D721Med (cell line): ENCODE results near the gene VSTM2L.

ENCODE experiments used
- DNase-seq: peaks from one replicate; pipeline ENCODE4 v3.0.0; 2011; ENCODE audit warnings: low spot score; ENCODE audit not compliant: insufficient read length
- FAIRE-seq: peaks from 2 replicates; lab custom pipeline; 2011; peaks lifted over from hg19 to GRCh38; lab: Jason Lieb, UNC
- TF ChIP-seq, protein P1 (sequence below): IDR thresholded peaks from 2 replicates; pipeline ENCODE4 v1.5.1; 2012; ENCODE audit warnings: mild to moderate bottlenecking, control low read depth; ENCODE audit not compliant: insufficient read depth; ENCODE audit errors: missing control alignments

The VSTM2L gene

DNA sequence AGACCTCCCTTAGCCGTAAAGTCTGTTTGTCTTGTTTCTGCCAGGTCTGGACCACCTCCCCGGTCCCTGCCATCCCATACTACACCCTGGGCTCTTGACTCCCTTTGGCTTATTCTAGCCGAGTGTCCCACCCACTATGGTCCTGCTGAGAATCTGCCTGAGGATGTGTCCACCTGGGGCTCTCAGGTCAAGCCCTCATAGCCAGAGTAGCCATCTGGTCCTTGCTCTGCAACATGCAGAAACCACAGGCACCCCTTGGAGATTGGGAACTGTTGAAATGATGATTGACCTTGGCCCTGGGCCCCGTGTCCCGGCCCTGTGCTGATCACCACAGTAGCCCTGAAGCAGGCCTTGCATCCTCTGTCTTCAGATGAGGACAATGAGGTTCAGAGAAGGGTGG is 44.0 kb downstream of the VSTM2L start:
- no peak for FAIRE-seq
- TF ChIP-seq, protein P1, sequence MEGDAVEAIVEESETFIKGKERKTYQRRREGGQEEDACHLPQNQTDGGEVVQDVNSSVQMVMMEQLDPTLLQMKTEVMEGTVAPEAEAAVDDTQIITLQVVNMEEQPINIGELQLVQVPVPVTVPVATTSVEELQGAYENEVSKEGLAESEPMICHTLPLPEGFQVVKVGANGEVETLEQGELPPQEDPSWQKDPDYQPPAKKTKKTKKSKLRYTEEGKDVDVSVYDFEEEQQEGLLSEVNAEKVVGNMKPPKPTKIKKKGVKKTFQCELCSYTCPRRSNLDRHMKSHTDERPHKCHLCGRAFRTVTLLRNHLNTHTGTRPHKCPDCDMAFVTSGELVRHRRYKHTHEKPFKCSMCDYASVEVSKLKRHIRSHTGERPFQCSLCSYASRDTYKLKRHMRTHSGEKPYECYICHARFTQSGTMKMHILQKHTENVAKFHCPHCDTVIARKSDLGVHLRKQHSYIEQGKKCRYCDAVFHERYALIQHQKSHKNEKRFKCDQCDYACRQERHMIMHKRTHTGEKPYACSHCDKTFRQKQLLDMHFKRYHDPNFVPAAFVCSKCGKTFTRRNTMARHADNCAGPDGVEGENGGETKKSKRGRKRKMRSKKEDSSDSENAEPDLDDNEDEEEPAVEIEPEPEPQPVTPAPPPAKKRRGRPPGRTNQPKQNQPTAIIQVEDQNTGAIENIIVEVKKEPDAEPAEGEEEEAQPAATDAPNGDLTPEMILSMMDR: no peak
- no peak for DNase-seq

DNA sequence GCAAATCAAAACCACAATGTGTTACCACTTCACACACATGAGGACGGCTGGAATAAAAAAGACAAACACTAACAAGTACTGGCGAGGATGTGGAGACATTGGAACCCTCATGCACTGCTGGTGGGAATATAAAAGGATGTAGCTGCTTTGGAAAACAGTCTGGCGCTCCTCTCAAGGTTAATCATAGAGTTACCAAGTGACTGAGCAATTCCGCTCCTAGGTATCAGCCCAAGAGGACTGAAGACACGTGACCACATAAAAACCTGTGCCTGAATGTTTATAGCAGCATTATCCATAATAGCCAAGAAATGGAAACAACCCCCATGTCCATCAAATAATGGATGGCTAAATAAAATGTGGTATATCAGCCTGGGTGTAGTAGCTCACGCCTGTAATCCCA is 45.0 kb downstream of the VSTM2L start:
- TF ChIP-seq, protein P1: no peak
- no peak for FAIRE-seq
- no peak for DNase-seq

DNA sequence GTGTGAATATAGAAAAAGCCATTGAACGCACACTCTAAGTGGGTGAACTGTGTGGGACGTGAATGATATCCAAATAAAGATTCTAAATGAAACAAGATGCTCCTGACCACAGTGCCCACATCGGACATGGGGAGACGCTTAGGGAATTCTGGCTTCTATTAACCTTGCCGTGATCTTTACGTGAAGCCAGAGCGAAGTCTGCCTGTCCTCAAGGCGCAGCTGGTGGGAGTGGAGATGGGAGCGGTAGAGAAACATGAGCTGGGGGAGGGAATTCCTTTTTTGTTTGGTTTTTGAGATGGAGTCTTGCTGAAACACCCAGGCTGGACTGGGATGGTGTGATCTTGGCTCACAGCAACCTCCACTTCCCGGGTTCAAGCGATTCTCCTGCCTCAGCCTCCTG is 46.0 kb downstream of the VSTM2L start:
- DNase-seq (no peak), FAIRE-seq (no peak)
- TF ChIP-seq, protein P1: no peak

DNA sequence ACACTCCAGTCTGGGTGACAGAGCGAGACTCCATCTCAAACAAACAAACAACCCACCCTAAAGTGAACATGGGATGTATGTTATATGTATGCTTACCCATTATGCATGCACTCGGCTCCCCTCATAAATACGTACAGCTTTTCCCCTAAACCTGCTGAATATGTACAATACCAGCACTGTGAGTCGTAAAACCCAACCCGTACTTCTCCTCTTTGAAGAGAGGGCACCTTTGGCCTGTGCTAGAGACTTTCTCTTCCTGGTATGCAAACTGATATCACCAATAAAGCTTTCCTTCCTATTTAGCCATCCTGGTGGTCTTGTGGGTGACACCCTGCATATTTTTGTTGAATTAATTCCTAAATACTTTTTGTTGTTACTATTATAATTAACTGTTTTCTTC is 51.3 kb downstream of the VSTM2L start:
- DNase-seq: no peak
- TF ChIP-seq, protein P1: no peak
- no peak for FAIRE-seq

DNA sequence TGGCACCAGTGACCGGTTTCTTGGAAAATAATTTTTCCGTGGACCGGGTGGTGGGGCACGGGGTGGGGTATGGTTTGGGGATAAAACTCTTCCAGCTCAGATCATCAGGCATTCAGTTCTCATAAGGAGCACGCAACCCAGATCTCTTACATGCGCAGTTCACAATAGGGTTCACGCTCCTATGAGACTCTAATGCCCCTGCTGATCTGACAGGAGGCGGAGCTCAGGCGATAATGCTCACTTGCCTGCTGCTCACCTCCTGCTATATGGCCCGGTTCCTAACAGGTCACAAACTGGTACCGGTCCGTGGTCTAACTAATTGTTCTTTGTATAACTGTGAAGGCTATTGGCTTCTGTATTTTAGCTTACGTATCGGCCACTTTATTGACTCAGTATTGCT is 51.7 kb downstream of the VSTM2L start:
- no peak for DNase-seq
- FAIRE-seq: no peak
- TF ChIP-seq, protein P1: no peak

DNA sequence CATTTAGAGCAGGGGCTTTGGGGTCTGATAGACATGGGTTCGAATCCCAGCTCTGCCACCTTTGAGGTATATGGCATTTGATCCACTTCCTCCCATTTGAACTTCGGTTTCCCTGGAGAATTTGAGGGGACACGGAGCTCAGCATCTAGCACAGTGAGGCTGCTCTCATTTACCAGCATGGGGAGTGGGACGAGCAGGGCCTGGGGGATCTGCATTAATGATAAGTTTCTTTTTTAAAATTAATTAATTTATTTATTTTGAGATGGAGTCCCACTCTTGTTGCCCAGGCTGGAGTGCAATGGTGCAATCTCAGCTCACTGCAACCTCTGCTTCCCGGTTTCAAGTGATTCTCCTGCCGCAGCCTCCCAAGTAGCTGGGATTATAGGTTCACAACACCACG is 52.6 kb downstream of the VSTM2L start:
- DNase-seq (no peak), FAIRE-seq (no peak)
- TF ChIP-seq, protein P1: no peak

DNA sequence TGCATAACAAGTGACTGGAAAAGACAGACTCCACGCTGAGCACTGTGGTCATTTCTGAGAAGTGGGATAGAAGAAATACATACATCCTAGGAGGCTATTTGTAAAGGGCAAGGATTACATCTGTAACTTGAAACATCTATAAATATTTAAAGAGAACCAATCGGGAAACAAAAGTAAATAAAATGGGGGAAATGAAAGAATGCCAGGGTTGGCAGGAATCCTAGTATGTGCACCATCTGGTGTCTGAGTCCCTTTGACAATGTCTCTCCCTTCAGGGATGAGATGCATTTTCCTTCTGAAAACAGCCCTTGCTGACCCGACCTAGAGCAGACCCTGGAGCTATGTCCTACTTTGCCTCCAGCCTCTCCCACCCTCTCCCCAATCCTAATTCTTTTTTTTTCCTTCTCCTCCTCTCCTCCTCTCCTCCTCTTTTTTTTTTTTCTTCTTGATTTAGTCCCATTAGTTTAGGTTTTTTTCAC is 53.2 kb downstream of the VSTM2L start:
- TF ChIP-seq, protein P1: no peak
- DNase-seq (no peak), FAIRE-seq (no peak)
